HG03354 (cell line): ENCODE data around the gene THBS2.

Experiments
- ATAC-seq: cut with Tn5 transposase; IDR thresholded peaks from one replicate; pipeline ENCODE4 v1.9.1; 2021; ENCODE audit warnings: mild to moderate bottlenecking; ENCODE audit not compliant: unreplicated experiment, poor library complexity, severe bottlenecking

Gene THBS2

GRCh38 chr6:169171951-169172350 is 81.7 kb downstream of the THBS2 start:
- ATAC-seq = no peak

GRCh38 chr6:169171016-169171415 is 82.6 kb downstream of the THBS2 start:
- ATAC-seq = no peak

DNA sequence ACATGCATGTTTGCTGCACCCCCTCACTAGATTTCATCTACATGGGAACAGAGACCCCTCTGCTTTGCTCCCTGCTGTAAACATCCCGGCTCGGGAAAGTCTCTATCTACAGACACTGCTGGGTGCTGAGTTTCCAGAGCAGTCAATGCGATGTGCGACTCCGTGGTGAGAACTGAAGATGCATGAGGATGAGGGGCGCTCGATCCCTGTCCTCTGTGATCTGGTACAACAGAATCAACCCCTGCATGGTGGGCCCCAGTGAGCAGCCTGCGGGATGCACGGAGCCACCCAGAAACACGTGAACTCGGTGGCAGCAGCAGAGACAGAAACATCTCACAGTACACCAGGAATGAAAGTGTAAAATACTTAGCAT is 83.1 kb downstream of the THBS2 start:
- no peak for ATAC-seq

DNA sequence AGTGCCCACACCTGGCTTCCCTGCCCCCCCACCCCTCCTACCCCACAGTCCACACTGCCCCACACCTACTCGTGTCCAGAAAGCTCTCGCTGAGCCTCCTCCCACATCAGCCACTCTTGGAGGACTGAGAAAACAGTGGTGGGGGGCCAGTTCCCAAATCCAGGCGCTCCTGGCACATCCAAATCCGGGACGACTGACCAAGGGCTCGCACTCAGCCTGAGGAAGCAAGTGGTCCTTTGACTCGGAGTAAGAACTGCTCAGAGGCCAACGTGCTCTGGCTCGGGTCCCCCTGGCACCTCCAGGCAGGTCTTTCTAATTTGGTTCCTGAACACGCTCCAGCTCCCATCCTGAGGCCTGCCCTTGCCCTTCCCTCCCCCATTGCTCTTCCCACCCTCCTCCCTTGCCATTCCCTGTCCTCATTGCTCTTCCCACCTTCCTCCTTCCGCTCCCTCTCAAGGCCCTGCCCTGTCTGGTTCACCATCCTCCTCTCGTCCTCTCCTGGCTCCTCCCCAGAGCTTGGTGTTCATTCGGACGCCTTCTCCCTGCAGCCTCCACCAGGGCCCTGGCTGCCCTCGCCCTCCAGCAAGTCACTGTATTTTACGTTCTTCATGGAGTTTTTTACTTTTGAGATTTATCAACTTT is 83.6 kb downstream of the THBS2 start:
- ATAC-seq = no peak

DNA sequence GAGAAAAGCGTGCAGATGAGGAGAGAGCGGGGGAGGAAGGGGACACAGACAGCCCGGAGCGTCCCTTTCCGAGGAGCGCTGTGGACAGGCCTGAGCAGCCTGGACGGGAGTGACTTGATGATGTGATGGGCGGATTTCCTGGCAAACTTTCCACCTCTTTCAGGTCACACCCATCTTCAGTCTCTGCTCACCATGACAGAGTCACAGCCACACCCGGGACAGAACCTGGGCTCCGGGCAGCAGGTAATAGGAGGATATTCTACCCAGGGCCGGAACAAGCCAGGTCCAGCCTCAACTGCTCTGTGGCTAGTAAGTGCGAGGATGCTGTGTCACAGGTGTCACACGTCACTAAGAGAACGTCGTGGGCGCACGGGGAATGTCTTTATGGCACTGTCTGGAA is 84.3 kb downstream of the THBS2 start:
- no peak for ATAC-seq

- no peak for ATAC-seq
Observed at GRCh38 chr6:169168706-169169105, 84.9 kb downstream of the THBS2 start.

GRCh38 chr6:169168302-169168630 is 85.4 kb downstream of the THBS2 start:
- ATAC-seq = no peak

DNA sequence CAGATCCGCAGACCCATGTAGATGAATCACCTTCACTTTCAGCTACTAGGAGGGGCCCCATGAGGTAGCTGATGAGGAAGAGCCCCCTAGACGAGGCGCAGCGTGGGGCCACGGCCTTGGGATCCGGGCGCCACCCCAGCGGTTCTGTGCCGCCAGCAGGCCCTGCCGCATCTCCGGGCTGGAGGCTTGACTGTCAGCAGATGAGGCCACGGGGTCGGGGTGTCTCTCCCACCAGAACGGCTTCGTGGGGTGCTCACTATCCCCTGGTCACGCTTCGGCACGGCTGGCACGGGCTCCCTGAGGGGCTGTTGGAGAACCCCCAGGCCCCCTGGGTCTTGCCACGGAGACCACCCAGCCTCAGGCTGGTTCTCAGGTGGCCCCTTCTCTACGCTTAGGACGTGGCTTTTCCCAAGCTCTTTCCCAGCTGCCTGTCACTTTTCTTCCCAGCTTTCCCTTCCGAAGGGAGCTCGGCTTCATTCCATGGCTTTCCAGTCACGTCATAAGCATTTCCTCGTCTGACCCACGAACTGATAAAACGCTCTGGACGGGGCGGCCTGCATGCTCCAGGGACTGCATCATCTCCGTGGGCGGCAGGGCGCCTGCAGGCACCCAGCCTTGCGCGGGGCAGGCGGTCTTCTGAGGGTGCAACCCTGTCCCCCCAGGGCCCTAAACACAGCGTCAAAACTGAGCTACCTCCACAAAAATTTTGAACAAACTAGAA is 85.9 kb downstream of the THBS2 start:
- no peak for ATAC-seq

- ATAC-seq = no peak
Observed at GRCh38 chr6:169166896-169167580, 86.6 kb downstream of the THBS2 start.
